Measurements from ENCODE around the gene AQP2.

The AQP2 gene

DNA sequence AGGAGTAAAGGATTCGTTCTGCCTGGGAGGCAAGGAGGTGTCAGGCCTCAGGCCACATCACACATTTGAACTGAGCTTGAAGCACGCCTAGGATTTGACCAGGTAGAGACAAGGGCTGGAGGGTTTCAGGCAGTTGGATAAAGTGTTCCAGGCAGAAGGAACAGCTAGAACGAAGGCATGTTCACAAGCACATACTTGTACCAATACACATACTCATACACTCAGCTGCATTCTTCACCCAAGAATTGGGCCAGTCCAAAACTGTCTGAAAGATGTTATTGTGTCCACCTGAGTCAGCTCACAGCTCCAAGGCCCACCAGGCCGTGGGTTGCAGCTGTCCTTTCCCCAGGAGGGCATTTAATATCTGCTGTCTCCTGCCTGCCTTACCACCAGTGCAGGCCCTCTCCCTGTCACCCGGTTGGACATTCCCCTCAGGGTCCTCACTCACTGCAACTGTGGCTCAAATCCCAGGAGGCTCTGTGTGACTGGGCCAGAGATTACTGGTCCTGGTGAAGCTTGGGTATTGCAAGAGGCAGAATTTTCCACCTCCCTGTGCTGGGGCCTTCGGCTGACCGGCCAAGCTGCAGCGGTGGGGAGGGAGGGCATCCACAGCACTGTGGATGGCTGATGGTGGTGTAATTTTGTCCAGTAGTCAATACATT, 12.8 kb upstream of the AQP2 start:
- no peak for DNase-seq (ENCODE audit: low read depth)
- in situ Hi-C loops (cut with HindIII; ENCODE audit: low sequenced_read_pairs), result no loop called here
- TF ChIP-seq, protein P1, sequence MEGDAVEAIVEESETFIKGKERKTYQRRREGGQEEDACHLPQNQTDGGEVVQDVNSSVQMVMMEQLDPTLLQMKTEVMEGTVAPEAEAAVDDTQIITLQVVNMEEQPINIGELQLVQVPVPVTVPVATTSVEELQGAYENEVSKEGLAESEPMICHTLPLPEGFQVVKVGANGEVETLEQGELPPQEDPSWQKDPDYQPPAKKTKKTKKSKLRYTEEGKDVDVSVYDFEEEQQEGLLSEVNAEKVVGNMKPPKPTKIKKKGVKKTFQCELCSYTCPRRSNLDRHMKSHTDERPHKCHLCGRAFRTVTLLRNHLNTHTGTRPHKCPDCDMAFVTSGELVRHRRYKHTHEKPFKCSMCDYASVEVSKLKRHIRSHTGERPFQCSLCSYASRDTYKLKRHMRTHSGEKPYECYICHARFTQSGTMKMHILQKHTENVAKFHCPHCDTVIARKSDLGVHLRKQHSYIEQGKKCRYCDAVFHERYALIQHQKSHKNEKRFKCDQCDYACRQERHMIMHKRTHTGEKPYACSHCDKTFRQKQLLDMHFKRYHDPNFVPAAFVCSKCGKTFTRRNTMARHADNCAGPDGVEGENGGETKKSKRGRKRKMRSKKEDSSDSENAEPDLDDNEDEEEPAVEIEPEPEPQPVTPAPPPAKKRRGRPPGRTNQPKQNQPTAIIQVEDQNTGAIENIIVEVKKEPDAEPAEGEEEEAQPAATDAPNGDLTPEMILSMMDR (IDR thresholded peaks at IDR 0.05; ENCODE audit: low read depth, low read length, missing control alignments), result no peak
- no peak overlapping the region for H3K4me3 ChIP-seq (ENCODE audit: low read depth, low read length)

DNA sequence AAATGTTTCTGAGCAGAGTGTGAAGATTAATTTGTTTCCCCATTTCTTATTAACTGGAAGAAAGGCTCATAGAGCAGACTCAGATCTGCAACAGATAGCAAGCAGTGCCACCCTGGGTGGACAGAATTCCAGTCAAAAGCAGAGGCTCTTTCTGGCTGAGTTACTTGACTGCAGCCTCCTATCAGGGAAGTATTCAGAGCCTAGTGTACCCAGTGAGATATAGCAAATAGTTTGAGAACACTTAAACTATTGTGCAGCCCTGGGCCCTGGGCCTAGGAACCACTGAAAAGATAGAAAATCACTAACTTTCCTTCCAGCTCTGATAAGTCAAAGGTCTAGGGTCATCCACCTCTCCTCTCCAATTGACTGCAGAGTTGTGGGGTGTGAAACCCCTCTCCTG, 11.2 kb upstream of the AQP2 start:
- DNase-seq (ENCODE audit: low read depth), result no peak
- in situ Hi-C loops (cut with HindIII; ENCODE audit: low sequenced_read_pairs), result no loop called here
- no peak overlapping the region for H3K4me3 ChIP-seq (ENCODE audit: low read depth, low read length)
- TF ChIP-seq, protein P1 (IDR thresholded peaks at IDR 0.05; ENCODE audit: low read depth, low read length, missing control alignments), result no peak

DNA sequence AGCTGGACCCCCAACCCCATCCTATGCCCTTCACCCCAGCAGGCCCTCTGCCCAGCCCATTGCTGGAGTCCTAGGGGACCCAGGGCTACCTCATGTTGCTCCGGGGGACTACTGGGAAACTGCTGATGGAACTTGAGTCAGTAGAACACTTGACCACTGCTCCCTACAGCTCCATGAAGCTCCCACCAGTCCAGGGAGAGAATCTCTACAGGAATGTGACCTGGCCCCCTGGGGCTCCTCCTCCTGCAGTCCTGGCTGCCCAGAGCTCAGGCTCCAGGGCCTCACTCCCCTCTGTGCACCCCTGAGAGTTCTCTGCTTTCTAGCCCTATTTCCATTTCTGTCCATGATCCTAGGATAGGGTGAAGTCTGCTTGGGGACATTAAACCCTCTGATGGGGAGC, 10.8 kb upstream of the AQP2 start:
- TF ChIP-seq, protein P1 (IDR thresholded peaks at IDR 0.05; ENCODE audit: low read depth, low read length, missing control alignments), result no peak
- DNase-seq (ENCODE audit: low read depth), result no peak
- H3K4me3 ChIP-seq (ENCODE audit: low read depth, low read length), result no peak overlapping the region
- in situ Hi-C loops (cut with HindIII; ENCODE audit: low sequenced_read_pairs), result loop anchor here (5.0 kb wide), 1 partner anchor 47 kb away; no protein-coding TSS in a partner anchor

DNA sequence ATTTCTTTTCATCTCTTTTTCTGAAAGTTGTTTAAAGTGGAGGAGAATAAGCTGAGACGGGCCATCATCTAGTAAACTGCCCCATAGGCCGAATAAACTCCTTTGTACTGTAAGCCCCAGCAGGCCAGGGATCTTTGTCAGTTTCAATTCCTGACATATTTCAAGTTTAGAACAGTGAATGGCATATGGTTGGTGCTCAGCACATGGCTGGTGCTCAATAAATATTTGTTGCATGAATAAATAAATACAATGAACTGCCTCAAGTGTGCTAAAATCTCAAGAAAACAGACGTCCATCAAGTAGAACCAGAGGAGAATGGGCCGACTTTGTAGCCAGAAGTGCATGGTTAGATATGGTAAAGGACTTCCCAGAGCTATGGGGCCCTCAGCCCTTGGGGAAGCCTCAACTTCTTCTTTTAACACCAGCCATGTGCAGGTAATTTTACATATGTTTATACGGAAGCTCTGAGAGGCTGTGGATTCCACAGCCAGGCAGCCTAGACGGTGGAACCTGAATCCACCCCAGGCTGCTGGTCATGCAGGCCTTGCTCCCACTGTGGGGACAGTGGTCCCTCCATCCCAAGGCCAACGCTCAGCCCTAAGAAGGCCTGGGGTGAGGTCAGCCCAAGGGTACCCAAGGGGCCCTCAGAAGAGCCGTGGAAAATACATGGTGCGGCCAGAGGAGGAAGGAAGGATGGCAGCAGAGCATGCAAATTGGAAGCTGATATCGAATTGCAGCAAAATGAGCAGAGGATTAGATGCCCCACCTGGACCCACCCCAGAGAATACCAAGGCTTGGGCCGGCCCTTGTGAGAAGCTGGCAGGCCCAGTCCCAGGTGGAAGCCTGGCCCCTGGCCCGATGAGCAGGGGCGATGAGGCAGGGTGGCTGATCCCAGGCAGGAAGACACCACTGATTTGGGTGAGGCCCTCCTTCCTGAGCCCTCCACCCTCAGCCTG, 8.7 kb upstream of the AQP2 start:
- H3K4me3 ChIP-seq (ENCODE audit: low read depth, low read length), result no peak overlapping the region
- TF ChIP-seq, protein P1 (IDR thresholded peaks at IDR 0.05; ENCODE audit: low read depth, low read length, missing control alignments), result no peak
- no peak for DNase-seq (ENCODE audit: low read depth)
- in situ Hi-C loops (cut with HindIII; ENCODE audit: low sequenced_read_pairs), result loop anchor here (5.0 kb wide), 1 partner anchor 50 kb away; no protein-coding TSS in a partner anchor

DNA sequence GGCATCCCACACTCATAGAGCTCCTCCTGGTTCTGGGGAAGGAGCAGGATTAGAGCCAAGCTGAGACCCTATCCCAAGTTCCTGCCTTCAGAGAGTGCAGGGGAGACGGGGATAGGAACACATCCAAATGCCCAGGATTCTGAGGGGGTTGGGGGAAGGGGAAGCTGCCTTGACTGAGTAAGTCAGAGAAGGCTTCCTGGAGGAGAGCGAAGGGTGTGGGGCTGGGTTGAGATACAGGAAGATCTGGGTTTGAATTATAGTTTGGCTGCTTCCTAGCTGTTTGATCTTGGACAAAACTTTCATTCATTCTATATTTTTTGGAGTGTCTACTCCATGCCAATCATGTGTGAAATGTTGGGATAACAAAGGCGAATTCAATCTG, 8.0 kb upstream of the AQP2 start:
- in situ Hi-C loops (cut with HindIII; ENCODE audit: low sequenced_read_pairs), result loop anchor here (5.0 kb wide), 1 partner anchor 50 kb away; no protein-coding TSS in a partner anchor
- TF ChIP-seq, protein P1 (IDR thresholded peaks at IDR 0.05; ENCODE audit: low read depth, low read length, missing control alignments), result no peak
- no peak overlapping the region for H3K4me3 ChIP-seq (ENCODE audit: low read depth, low read length)
- no peak for DNase-seq (ENCODE audit: low read depth)

DNA sequence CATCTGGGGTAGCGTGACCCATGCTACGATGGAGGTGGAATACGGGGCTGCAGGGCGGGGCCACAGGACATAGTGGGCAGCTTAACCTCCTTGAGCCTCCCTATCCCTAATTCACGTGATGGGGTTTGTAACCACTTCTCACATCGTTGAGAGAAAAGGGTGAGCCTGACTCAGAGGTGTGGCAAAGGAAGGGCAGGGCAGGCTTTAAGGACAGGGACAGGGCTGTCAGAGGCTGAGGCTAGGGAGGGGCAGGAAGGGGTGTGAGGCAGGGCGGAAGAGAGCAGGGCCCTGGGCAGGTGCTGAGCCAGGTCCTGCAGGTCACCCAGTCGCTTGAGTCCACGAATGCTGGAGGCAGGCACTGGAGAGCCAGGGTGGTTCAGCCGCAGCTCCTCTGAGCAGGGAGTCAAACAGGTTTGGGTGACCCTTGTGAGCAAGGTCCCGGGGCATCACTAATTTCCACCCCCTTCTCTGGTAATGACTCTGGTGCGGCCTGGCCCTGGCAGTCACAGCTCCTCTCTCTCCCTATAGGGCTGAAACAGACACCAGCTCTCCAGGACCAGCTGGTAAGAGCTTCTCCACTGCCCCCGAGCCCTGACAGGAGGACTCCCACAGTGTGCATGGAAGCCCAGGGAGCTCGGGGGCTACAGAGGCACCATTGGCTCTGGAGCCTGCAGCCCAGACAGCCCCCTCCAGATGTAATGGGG, 7.5 kb upstream of the AQP2 start:
- TF ChIP-seq, protein P1 (IDR thresholded peaks at IDR 0.05; ENCODE audit: low read depth, low read length, missing control alignments), result no peak
- DNase-seq (ENCODE audit: low read depth), result no peak
- no peak overlapping the region for H3K4me3 ChIP-seq (ENCODE audit: low read depth, low read length)

More for the DNA sequence above, 7.5 kb upstream of the AQP2 start:
- in situ Hi-C loops (cut with HindIII; ENCODE audit: low sequenced_read_pairs), result loop anchor here (5.0 kb wide), 1 partner anchor 51 kb away; no protein-coding TSS in a partner anchor

All from astrocyte of the cerebellum (primary cell).